SU-DHL-6 (cell line): ENCODE measurements around the gene ARHGAP27.

Experiments used
- EZH2phosphoT487 ChIP-seq: fragments of 200-600 bp; sonication (generic), shearing (Covaris generic); conservative IDR thresholded peaks from 2 replicates; pipeline ENCODE4 v1.6.1; 2018; ENCODE audit warnings: mild to moderate bottlenecking, antibody characterized with exemption, low read length, moderate library complexity, mixed read lengths
- TF ChIP-seq, protein P1 (sequence below): fragments of 200-600 bp; sonication (generic); IDR thresholded peaks from one replicate; pipeline ENCODE4 v1.5.1; 2017; ENCODE audit warnings: antibody characterized with exemption, mild to moderate bottlenecking, low read length, moderate library complexity; ENCODE audit not compliant: insufficient read depth, poor library complexity, severe bottlenecking

DNA sequence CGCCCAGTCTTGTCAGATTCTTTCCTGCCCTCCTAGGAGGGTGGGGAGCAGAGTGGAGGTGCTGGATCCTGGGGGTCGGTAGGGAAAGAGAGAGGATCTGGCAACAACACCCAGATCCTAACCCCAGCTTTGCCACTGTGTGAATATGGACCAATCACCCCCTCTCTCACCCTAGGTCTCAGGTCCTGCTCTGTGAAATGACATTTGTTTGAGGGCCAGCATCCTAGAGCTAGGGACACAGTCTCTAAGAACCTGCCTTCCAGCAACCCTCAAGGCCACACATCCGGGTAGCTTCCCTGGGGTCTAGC lies 87.5 kb downstream of the ARHGAP27 start:
- TF ChIP-seq, protein P1, sequence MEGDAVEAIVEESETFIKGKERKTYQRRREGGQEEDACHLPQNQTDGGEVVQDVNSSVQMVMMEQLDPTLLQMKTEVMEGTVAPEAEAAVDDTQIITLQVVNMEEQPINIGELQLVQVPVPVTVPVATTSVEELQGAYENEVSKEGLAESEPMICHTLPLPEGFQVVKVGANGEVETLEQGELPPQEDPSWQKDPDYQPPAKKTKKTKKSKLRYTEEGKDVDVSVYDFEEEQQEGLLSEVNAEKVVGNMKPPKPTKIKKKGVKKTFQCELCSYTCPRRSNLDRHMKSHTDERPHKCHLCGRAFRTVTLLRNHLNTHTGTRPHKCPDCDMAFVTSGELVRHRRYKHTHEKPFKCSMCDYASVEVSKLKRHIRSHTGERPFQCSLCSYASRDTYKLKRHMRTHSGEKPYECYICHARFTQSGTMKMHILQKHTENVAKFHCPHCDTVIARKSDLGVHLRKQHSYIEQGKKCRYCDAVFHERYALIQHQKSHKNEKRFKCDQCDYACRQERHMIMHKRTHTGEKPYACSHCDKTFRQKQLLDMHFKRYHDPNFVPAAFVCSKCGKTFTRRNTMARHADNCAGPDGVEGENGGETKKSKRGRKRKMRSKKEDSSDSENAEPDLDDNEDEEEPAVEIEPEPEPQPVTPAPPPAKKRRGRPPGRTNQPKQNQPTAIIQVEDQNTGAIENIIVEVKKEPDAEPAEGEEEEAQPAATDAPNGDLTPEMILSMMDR, result no peak
- no peak for TF ChIP-seq EZH2phosphoT487
